Measurements from ENCODE around the gene KLHL29. TPM values are rescaled to one million over a fixed set of nuclear protein-coding genes. Genes with fewer than 3 reads are reported as not detected.

The KLHL29 gene
- total and polyA plus RNA-seq, 2 donors (not counting 3 experiments of a cell fraction or from before 2014, with no cell fraction given): 4.6 to 12.7 TPM

DNA sequence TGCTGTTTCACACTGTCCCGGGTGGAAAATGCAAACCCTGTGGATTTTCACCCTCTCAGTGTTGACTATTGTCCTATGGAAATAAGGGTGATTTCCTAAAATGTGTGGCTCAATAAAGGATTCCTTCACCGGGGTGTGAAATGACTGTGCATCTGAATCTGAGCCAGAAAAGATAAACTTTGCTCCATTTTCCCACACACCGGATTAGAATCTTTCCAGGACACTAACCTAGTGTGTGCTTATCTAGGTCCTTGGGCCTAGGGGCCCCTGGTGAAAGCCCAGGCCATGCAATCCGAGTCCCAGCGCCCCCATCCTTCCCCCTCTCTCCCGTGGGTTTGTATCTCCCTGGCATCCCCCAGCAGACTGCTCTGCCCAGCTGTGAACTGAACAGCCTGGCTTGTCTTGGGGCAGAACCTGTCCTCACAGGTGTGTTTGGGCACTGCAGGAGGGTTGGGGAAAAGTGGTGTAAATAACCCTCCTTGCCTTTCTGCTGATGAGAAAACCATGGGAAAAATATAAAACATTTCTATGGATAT, 17.3 kb downstream of the KLHL29 start:
- dilution Hi-C loops (cut with MboI; ENCODE audit: extremely low pct_ligation_motif_present, low sequenced_read_pairs) (no loop called here), intact Hi-C loops (cut with micrococcal nuclease) (loop anchor here (5.0 kb wide), 2 partner anchors 95 to 170 kb away; no protein-coding TSS in a partner anchor)
- H3K4me3 ChIP-seq (replicated peaks in 1 of 3; ENCODE audit: insufficient read depth in 1 of 3, low read depth in 1 of 3, low read length in 3 of 3): no peak overlapping the region
- H3K9ac ChIP-seq (replicated peaks; ENCODE audit: extremely low read depth, insufficient read depth, low read length): no peak overlapping the region
- no peaks in the 10 kb centered on the region for H3K9me3 ChIP-seq (replicated peaks; ENCODE audit: control insufficient read depth, insufficient read depth, low read length)
- H4K20me1 ChIP-seq (replicated peaks; ENCODE audit: control insufficient read depth, extremely low read depth, insufficient read depth, low read length): no peaks in the 10 kb centered on the region
- CTCF ChIA-PET: no interaction called here
- TF ChIP-seq FOS (IDR thresholded peaks at IDR 0.05; ENCODE audit: borderline replicate concordance, insufficient read depth, low read length): no peak
- H3K36me3 ChIP-seq (ENCODE audit: control insufficient read depth in 2 of 2, extremely low read depth in 1 of 2, insufficient read depth in 2 of 2, low read length in 2 of 2): no peaks in the 10 kb centered on the region
- H3K27ac ChIP-seq (ENCODE audit: insufficient read depth, low read depth, low read length): no peak overlapping the region
- POLR2A ChIA-PET: no interaction called here
- H2AFZ ChIP-seq (ENCODE audit: low read depth, low read length): no peak overlapping the region
- FAIRE-seq (no peak), DNase-seq (ENCODE audit: low read depth, low spot score) (no peak)
- no peaks in the 10 kb centered on the region for H3K79me2 ChIP-seq (ENCODE audit: control insufficient read depth, insufficient read depth, low read length)
- no peaks in the 10 kb centered on the region for H3K9me1 ChIP-seq (replicated peaks; ENCODE audit: control insufficient read depth, extremely low read depth, insufficient read depth, low read length)
- no TSS peak for BruUV-seq (replicated peaks)
- peaks cover 12% of the 10 kb centered on the region for H3K4me1 ChIP-seq (ENCODE audit: control insufficient read depth, extremely low read depth, insufficient read depth, low read length)
- H3K4me2 ChIP-seq (ENCODE audit: insufficient read depth, low read length): no peak overlapping the region
- no peaks in the 10 kb centered on the region for H3K27me3 ChIP-seq (ENCODE audit: control insufficient read depth in 2 of 2, insufficient read depth in 2 of 2, low read length in 2 of 2)

DNA sequence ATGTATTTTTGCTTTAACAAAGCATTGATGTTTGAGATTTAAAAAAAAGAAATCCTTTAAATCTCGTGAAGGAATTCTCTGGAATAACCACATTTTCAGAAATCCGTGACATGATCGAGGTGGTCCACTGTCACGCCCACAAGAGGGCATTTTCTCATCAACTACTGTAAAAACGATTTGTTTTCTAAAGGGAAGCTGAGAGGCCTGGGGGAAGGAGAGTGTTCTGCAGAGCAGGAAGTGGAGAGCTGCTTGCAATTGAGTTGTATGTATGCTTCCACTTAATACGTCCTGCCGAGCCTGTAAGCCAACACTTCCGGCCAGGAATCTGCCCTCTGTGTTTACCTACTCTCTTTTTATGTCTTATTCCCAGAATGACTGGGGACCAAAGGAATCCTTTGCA, 19.4 kb downstream of the KLHL29 start:
- Histone ChIP-seq H3K9ac (replicated peaks; ENCODE audit: extremely low read depth, insufficient read depth, low read length) (no peak overlapping the region), H3K27me3 (ENCODE audit: control insufficient read depth in 2 of 2, insufficient read depth in 2 of 2, low read length in 2 of 2) (no peaks in the 10 kb centered on the region), H3K4me1 (ENCODE audit: control insufficient read depth, extremely low read depth, insufficient read depth, low read length) (peaks cover 12% of the 10 kb centered on the region), H3K4me3 (replicated peaks in 1 of 3; ENCODE audit: insufficient read depth in 1 of 3, low read depth in 1 of 3, low read length in 3 of 3) (no peak overlapping the region), H4K20me1 (replicated peaks; ENCODE audit: control insufficient read depth, extremely low read depth, insufficient read depth, low read length) (no peaks in the 10 kb centered on the region), H2AFZ (ENCODE audit: low read depth, low read length) (peak overlapping the region; percentile 21), H3K9me3 (replicated peaks; ENCODE audit: control insufficient read depth, insufficient read depth, low read length) (no peaks in the 10 kb centered on the region), H3K9me1 (replicated peaks; ENCODE audit: control insufficient read depth, extremely low read depth, insufficient read depth, low read length) (no peaks in the 10 kb centered on the region), H3K27ac (ENCODE audit: insufficient read depth, low read depth, low read length) (no peak overlapping the region), H3K36me3 (ENCODE audit: control insufficient read depth in 2 of 2, extremely low read depth in 1 of 2, insufficient read depth in 2 of 2, low read length in 2 of 2) (no peaks in the 10 kb centered on the region), H3K79me2 (ENCODE audit: control insufficient read depth, insufficient read depth, low read length) (no peaks in the 10 kb centered on the region), H3K4me2 (ENCODE audit: insufficient read depth, low read length) (peak overlapping the region; percentile 48)
- FAIRE-seq (peak; percentile 97), DNase-seq (ENCODE audit: low read depth, low spot score) (peak; percentile 80)
- TF ChIP-seq, protein P1, sequence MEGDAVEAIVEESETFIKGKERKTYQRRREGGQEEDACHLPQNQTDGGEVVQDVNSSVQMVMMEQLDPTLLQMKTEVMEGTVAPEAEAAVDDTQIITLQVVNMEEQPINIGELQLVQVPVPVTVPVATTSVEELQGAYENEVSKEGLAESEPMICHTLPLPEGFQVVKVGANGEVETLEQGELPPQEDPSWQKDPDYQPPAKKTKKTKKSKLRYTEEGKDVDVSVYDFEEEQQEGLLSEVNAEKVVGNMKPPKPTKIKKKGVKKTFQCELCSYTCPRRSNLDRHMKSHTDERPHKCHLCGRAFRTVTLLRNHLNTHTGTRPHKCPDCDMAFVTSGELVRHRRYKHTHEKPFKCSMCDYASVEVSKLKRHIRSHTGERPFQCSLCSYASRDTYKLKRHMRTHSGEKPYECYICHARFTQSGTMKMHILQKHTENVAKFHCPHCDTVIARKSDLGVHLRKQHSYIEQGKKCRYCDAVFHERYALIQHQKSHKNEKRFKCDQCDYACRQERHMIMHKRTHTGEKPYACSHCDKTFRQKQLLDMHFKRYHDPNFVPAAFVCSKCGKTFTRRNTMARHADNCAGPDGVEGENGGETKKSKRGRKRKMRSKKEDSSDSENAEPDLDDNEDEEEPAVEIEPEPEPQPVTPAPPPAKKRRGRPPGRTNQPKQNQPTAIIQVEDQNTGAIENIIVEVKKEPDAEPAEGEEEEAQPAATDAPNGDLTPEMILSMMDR (IDR thresholded peaks at IDR 0.05; ENCODE audit: extremely low read depth in 1 of 2, insufficient read depth in 1 of 2, low read depth in 1 of 2, low read length in 2 of 2): peak in 1 of 2 donors; percentile 25
- TF ChIP-seq POLR2A (IDR thresholded peaks at IDR 0.05; ENCODE audit: low read depth, low read length): no peak
- ChIA-PET POLR2A (no interaction called here), CTCF (interaction anchor here (0.6 to 1.9 kb wide), 29 partner anchors 10 to 353 kb away, joined by 3 to 18 read pairs (median 3); partner anchors contain the start of gene KLHL29)
- no TSS peak for BruUV-seq (replicated peaks)
- intact Hi-C loops (cut with micrococcal nuclease) (loop anchor here (1.0 to 5.0 kb wide), 4 partner anchors 19 to 168 kb away; partner anchors contain the start of gene KLHL29), dilution Hi-C loops (cut with MboI; ENCODE audit: extremely low pct_ligation_motif_present, low sequenced_read_pairs) (no loop called here)

All from endothelial cell of umbilical vein (primary cell).